ENCODE results near the gene STRBP.
"Not testable (repeated sequence)": the region's sequence is repeated elsewhere in the genome, so short reads cannot be mapped to it uniquely, and the experiment has no call there.

STRBP gene

GRCh38 chr9:123268465-123269259, at the start of gene STRBP:
Gene STRBP, minus strand, starts transcription at chr9:123268586. Its CDS starts 84,452 bp downstream, at chr9:123184134.
- peak; percentile 96 for DNase-seq

DNA sequence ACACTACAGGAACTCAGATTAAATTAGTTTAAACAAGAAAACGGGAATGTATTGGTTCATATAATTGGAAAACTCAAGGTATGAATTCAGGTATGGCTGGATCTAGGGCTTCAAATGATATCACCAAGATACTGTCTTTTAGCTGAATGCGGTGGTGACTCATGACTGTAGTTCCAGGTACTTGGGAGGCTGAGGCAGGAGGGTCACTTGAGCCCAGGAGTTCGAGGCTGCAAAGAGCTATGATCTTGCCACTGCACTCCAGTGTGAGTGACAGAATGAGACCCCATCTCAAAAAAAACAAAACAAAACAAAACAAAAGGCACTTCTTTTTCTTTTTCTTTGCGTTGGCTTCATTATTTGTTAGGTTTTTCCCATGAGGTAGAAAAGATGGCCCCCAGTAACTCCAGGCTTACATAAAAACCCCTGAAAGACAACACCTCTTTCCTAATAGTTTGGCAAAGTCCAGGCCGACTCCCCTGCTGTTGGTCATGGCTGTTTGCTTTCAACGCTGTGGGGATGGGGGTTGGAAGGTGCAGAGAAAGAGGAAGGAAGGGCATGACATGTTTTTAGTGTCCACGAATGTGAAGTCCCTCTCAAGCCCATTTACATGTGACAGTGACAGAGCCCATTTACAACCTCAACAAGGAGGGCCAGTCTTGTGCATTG, 47.8 kb upstream of the STRBP start:
- no peak for DNase-seq

- no peak for DNase-seq
Measured at GRCh38 chr9:123315635-123316034, 47.2 kb upstream of the STRBP start.

DNA sequence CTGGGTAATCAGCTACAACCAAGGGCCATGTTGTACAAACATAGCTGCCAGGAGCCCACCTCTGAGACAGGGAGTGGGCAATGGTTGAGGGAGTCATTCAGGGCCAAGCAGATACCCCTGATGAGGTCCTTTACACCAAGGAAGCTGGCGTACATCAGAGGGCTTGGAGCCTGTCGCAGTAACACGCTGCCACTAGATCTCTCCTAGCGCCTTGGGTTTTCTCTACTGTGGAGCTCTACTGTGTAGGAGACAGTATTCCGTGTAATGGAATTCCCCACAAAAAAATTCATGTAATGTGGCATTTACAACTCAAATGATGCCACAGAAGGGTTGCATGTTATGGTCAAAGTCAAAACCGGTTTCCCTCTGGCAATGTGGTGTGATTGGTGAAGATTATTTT, 46.2 kb upstream of the STRBP start:
- no peak for DNase-seq

- DNase-seq: no peak
Measured at GRCh38 chr9:123312306-123312877, 44.0 kb upstream of the STRBP start.

DNA sequence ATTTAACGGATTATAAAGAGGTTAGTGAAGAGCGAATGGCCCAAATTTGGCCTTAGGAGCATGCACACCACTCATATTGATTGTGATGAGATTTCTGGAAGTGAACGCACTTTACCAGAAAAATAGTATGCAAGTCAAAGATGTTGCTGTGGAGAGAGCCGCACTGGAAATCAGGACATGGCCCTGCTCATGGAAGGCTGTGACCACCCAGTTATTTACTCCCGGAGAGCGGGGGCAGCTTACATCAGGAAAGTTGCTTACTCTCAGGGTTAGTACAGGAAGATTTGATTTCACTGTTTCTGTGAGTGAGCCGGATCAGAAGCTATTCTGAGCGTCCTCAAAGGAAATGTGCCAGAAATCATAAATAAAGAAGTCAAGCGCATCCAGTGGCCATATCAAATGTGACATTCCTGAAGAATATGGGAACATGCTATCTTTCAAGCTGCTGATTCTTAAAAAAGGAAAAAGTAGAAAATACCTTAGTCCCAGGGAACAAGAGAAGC, 42.9 kb upstream of the STRBP start:
- no peak for DNase-seq

- no peak for DNase-seq
Measured at GRCh38 chr9:123310551-123311249, 42.3 kb upstream of the STRBP start.

DNA sequence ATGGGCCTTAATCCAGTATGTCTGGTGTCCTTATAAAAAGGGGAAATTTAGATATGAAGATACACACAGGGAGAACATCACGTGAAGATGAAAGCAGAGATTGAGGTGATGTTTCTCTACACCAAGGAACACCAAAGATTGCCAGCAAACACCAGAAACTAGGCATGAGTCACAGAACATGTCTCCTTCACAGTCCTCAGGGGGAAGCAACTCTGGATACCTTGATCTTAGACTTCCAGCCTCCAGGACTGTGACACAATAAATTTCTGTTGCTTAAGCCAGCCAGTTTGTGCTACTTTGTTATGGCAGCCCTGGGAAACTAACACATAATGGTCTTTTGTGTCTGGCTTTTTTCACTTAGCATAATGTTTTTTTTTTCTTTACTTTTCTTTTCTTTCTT, 41.2 kb upstream of the STRBP start:
- no peak for DNase-seq

DNA sequence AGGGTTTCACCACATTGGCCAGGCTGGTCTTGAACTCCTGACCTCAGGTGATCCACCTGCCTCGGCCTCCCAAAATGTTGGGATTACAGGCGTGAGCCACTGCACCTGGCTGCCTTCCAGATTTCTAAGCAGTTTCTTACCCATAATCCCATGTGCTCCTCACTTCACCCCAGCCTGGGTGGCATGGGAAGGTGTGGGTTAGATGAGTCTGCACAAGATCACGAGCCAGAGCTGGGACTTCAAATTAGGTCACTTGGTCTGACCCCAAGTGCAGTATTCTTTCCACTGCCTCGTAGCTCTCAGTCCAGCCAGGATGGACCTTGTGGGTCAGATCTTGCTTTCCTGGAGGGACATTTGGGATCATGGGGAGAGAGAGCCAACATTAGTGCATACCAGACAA, 37.5 kb upstream of the STRBP start:
- DNase-seq: no peak

DNA sequence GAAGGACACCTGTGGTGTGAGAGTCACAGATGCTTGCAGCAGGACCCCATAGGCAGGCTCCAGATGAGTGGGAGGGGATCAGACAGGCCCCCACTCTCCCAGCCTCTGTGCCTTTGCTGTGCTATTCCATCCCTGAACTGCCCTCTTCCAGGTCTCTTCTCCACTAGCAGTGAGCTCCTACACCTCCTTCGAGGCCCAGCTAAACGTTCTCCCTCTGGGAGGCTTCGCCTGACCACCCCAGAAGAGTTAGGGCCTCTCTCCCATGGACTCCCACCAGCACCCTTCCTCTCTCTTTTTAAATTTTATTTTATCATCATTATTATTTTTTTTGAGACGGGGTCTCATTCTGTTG, 35.9 kb upstream of the STRBP start:
- no peak for DNase-seq

DNA sequence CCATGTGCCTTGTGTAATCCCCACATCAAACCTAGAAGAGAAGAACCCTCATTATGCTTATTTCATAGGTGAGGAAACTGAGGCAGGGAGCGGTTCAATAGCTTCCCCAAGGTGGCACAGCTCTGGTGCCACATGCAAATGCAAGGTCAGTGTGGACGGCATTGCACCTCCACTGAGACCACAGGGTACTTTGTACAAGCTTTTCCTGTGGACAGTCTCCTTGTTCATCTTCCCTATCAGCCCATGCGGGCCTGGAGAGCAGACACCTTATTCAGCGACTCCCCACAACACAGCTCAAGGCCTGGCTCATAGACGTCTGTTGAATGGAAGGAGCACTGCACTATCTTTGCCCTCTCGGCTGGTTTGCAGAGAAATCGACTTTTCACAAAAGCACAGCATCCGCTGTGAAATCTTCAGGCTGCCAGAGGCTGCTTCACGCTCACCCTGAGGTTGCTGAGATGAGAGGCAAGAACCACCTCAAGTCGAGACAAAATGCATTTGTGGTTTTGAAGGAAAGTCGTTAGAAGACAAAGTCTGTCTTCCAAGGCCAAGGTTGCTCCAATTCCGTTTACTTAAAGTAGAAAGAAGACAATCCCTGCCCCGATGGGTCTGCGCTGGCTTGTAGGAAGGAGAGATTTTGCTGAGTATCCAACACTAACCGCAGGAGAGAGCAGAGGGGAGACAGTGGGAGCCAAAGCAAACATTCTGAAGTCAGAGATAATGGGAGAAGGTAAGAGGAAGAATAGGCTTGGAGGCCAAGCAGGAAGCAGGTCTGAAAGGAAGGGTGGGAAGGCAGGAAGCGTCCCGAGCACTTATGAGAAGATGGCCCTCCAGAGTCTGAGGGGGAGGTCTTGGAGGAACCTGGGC, 34.2 kb upstream of the STRBP start:
- DNase-seq: no peak

DNA sequence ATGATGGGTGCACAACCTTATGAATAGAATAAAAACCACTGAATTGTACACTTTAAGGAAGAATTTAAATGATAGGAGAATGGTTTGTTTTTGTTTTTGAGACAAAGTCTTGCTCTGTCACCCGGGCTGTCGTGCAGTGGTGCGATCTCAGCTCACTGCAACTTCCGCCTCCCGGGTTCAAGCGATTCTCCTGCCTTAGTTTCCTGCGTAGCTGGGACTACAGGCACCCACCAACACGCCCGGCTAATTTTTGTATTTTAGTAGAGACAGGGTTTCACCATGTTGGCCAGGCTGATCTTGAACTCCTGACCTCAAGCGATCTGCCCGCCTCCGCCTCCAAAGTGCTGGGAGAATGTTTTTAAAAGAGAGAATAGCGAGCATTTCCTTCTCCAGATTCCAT, 33.5 kb upstream of the STRBP start:
- DNase-seq: not testable (repeated sequence)

DNA sequence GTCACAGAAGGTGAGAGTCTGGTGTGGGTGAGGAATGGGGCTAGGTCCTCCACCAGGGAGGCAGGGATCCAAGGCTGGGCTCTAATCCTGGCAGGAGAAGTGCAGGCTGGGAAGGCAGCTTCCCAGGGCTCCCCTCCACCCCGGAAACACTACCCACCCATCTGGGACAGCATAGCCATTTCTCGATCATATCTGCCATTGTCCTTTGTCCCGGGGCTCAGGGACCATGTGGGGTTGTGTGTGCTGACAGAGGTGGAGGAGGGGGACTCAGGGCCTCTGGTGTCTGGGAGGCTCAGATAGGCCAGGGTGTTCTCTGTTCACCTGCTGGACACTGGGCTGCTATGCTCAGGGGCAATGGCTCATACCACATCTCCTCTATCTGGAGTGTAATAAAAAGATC, 32.2 kb upstream of the STRBP start:
- DNase-seq: no peak

DNA sequence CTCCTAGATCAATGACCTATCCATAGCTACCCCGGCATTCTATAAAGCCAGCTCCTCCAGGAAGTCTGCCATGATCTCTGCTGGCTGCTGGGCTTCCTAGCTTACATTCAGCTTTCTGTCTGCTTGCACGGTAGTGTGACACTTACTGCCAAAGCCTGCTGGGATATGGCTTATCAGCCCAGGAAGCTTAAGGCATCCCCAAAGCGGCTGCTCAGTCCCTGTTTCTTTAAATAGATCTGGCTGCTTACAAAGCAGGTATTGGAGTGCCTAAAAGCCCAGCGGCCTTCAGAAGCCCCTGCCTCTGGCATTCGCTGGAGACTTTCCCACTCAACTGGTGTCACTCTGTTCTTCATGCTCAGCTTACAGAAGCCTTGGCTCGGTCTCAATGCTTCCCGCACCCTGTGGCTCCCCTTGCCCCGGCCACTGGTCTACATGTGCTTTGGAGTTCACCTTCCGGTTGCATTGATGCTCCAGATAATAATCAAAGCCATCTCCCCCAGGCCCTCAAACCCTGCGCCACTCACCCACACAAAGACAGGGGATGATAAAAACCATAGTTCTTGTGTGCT, 31.3 kb upstream of the STRBP start:
- DNase-seq: no peak

DNA sequence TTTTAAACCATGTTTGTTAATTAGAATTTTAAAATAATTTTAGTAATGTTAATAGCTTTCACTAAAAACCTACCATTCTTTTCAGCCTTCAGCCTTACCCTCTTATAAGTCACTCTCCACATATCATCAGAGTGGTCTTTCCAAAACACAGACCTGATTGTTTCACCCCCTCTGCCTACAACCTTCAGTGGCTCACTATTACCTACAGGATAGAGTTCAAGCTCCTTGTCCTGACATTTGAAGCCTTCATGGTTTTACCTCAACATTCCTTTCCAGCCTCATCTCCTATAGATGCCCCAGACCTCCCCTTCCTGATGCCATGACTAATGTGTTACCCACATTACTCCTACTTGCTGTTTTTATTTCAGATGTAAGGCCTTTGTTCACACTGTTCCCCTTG, 27.8 kb upstream of the STRBP start:
- no peak for DNase-seq

GRCh38 chr9:123291736-123292135, 23.4 kb upstream of the STRBP start:
- DNase-seq: no peak

- no peak for DNase-seq
Measured at GRCh38 chr9:123290764-123291163, 22.4 kb upstream of the STRBP start.

GRCh38 chr9:123287639-123288038, 19.3 kb upstream of the STRBP start:
- no peak for DNase-seq

- DNase-seq: no peak
Measured at GRCh38 chr9:123286324-123286723, 17.9 kb upstream of the STRBP start.

DNA sequence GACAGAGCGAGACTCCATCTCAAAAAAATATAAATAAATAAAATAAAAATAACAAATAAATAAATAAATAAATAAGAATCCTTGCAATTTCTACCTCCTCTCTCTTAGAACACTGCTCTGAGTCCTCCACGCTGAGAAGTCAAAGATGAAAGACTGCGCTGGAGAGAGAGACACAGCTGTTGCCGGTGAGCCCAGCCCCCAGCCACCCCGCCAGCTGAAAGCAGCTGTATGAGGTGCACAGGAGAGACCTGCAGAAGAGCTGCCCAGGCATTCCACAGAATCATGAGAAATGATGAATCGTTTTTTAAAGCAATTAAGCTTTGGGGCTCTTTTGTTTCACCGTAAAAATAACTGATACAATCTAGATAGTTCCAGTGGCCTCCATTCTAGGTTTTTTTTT, 16.3 kb upstream of the STRBP start:
- DNase-seq: no peak

DNA sequence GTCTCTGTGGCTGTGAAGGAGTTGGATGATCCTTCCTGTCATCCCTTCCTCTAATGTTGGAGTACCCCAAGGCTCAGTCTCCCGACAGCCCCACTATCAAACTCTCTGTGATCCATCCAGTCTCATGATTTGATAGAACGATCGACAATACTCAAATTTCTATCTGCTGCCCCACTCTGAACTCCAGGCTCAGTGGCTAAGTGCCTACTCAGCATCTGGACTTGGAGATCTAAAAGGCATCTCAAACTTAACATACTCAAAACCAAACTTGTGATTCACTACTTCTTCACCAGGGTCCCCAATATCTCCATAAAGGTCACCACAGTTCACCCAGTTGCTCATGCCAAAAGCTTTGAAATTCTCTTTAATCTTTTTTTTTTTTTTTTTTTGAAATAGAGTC, 15.1 kb upstream of the STRBP start:
- no peak for DNase-seq

- no peak for DNase-seq
Measured at GRCh38 chr9:123283048-123283408, 14.6 kb upstream of the STRBP start.

All from eye (tissue), 1 donor.